ENCODE measurements around the gene GSDME.

GRCh38 chr7:24653316-24654085 lies 103.8 kb downstream of the GSDME start:
- TF ChIP-seq POLR2AphosphoS5 (IDR thresholded peaks at IDR 0.05; ENCODE audit: borderline replicate concordance, low read depth, low read length) (no peak), EZH2 (IDR thresholded peaks at IDR 0.05) (no peak)

All from SK-N-MC (cell line).